Glutamatergic neuron (in vitro differentiated cells): ENCODE results near the gene GRAMD1C. TPM values are rescaled to one million over a fixed set of nuclear protein-coding genes. Genes with fewer than 3 reads are reported as not detected.

Experiments
- DNase-seq: peaks from one replicate; pipeline ENCODE4 v3.0.0; 2022
- H3K27ac Mint-ChIP-seq: one replicate; pipeline ENCODE4 v1.8.0; 2020; ENCODE audit warnings: mild to moderate bottlenecking, mixed read lengths, inconsistent platforms; ENCODE audit not compliant: unreplicated experiment
- H3K27me3 Mint-ChIP-seq: one replicate; pipeline ENCODE4 v1.8.0; 2020; ENCODE audit warnings: mild to moderate bottlenecking, moderate library complexity, mixed read lengths, inconsistent platforms; ENCODE audit not compliant: unreplicated experiment
- H3K36me3 Mint-ChIP-seq: one replicate; pipeline ENCODE4 v1.8.0; 2020; ENCODE audit warnings: mild to moderate bottlenecking, mixed read lengths, inconsistent platforms; ENCODE audit not compliant: unreplicated experiment
- H3K4me1 Mint-ChIP-seq: one replicate; pipeline ENCODE4 v1.8.0; 2020; ENCODE audit warnings: mild to moderate bottlenecking, low read depth, mixed read lengths, inconsistent platforms; ENCODE audit not compliant: unreplicated experiment
- H3K4me3 Mint-ChIP-seq: one replicate; pipeline ENCODE4 v1.8.0; 2020; ENCODE audit warnings: mild to moderate bottlenecking, mixed read lengths, inconsistent platforms; ENCODE audit not compliant: unreplicated experiment
- H3K9me3 Mint-ChIP-seq: one replicate; pipeline ENCODE4 v1.8.0; 2020; ENCODE audit warnings: mild to moderate bottlenecking, moderate library complexity, mixed read lengths, inconsistent platforms; ENCODE audit not compliant: unreplicated experiment
- total RNA-seq: library from RNA; stranded (reverse); fragmentation: NEBNext Ultra II Directional; extraction: Animal tissue kit (Norgen Biotek cat#: 25700); gene quantifications from one replicate; pipeline ENCODE4 v1.2.1, GENCODE V29; 2021; ENCODE audit not compliant: unreplicated experiment
- TF ChIP-seq, protein P1 (sequence below): fragments of 200-600 bp; sonication (generic); IDR thresholded peaks from one replicate; pipeline ENCODE4 v1.5.0; 2021; ENCODE audit not compliant: partially characterized antibody, unreplicated experiment

Gene GRAMD1C
- total RNA-seq, 1 donor from 2014 or later, result 2.1 TPM

DNA sequence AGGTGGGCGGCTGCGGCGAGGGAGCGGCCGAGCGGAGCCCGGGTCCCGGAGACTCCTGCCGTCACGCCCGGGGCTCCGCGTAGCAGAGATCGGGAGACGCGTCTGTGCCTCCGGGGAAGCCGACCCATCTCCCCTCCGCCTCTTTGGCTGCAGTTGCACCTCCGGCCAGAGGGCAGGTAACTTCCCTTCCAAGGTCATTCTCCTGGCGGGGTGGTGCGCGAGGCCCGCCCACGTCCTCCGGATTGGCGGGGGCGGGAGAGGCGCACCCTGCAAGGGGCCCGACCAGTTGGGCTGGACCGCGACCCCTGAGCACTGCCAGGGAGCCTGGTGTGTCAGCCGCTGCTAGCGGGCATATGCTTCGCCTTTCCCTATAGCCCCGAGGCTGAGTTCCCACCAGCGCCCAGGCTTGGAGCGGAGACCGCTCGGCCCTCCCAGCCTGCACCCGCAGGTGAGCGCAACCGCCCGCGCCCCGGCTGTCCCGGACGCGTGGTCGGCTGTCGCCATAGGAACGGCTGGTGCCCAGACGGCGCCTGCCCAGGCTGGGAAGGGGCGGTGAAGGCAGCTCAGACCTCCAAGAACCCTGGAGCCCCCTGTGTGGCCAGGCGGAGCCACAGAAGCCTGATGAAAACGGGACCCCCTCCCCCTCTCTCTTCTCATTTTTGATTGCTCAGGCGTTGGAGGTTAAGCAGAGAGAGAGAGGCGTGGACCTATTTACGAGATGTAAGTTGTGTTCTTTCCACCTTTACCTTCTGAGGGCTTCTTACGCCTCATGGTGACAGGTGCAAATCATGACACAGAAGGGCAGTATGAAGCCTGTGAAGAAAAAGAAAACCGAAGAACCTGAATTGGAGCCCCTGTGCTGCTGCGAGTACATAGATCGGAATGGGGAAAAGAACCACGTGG, 109.7 kb downstream of the GRAMD1C start:
- Mint-ChIP-seq H3K36me3 (no peaks in the 10 kb centered on the region), H3K27me3 (peaks cover 6% of the 10 kb centered on the region), H3K4me3 (peak overlapping the region; percentile 60), H3K27ac (no peak overlapping the region), H3K9me3 (peaks cover 3% of the 10 kb centered on the region), H3K4me1 (peaks cover 2% of the 10 kb centered on the region)
- DNase-seq, result peak; percentile 49
- TF ChIP-seq, protein P1, sequence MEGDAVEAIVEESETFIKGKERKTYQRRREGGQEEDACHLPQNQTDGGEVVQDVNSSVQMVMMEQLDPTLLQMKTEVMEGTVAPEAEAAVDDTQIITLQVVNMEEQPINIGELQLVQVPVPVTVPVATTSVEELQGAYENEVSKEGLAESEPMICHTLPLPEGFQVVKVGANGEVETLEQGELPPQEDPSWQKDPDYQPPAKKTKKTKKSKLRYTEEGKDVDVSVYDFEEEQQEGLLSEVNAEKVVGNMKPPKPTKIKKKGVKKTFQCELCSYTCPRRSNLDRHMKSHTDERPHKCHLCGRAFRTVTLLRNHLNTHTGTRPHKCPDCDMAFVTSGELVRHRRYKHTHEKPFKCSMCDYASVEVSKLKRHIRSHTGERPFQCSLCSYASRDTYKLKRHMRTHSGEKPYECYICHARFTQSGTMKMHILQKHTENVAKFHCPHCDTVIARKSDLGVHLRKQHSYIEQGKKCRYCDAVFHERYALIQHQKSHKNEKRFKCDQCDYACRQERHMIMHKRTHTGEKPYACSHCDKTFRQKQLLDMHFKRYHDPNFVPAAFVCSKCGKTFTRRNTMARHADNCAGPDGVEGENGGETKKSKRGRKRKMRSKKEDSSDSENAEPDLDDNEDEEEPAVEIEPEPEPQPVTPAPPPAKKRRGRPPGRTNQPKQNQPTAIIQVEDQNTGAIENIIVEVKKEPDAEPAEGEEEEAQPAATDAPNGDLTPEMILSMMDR, result no peak

DNA sequence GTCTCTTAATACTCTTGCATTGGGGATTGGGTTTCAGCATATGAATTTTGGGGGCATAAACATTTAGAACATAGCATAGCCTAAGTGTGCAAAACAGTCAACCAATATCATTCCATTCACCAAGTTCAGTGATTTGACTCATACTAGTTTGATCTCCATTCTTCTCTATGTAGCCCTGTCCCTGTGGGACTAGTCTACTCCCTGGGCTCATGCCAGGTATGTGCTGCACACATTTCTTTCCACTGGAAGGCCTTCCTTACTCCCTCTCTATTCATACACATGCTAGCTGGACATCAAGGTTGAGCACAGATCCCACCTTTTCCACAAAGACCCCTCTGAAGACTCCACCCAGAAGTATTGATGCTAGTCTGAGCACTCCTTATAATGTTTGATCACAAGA, 114.3 kb downstream of the GRAMD1C start:
- no peaks in the 10 kb centered on the region for H3K36me3 Mint-ChIP-seq
- no peaks in the 10 kb centered on the region for H3K9me3 Mint-ChIP-seq
- no peak overlapping the region for H3K4me3 Mint-ChIP-seq
- H3K4me1 Mint-ChIP-seq, result peaks cover 2% of the 10 kb centered on the region
- no peak overlapping the region for H3K27ac Mint-ChIP-seq
- H3K27me3 Mint-ChIP-seq, result peaks cover 6% of the 10 kb centered on the region
- DNase-seq, result no peak
- TF ChIP-seq, protein P1, result no peak

DNA sequence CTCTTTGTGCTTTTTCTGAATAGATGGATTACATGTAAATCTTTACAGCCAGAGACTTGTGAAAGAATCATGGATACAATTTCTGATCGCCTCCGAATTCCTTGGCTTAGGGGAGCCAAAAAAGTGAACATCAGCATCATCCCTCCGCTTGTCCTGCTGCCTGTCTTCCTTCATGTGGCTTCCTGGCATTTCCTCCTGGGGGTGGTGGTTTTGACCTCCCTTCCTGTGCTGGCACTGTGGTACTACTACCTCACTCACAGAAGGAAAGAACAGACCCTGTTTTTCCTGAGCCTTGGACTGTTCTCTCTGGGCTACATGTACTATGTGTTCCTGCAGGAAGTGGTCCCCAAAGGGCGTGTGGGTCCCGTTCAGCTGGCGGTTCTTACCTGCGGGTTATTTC, 115.1 kb downstream of the GRAMD1C start:
- peaks cover 2% of the 10 kb centered on the region for H3K4me1 Mint-ChIP-seq

DNA sequence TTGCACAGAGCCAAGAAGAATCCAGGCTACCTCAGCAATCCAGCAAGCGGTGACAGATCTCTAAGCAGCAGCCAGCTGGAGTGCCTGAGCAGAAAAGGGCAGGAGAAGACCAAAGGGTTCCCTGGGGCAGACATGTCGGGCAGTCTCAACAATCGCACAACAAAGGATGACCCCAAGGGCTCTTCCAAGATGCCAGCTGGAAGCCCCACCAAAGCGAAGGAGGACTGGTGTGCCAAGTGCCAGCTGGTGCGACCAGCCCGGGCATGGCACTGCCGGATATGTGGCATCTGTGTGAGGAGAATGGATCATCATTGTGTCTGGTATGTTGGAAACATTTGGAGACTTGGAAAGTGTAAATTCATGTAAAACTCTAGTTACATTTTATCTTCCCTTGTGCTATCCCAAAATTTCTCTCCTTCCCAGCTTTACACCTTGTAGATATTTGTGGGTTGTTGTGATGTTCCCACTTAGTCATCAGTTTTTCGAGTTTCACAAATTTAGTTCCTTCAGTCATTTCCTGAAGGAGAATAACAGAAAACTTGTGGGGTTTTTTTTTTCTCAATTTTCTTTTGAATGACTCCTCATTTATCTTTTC, 115.6 kb downstream of the GRAMD1C start:
- Mint-ChIP-seq H3K27ac (no peak overlapping the region), H3K27me3 (peaks cover 1% of the 10 kb centered on the region), H3K4me1 (peaks cover 2% of the 10 kb centered on the region), H3K36me3 (no peaks in the 10 kb centered on the region), H3K9me3 (no peaks in the 10 kb centered on the region), H3K4me3 (no peak overlapping the region)
- no peak for DNase-seq
- TF ChIP-seq, protein P1, result no peak

More for the DNA sequence above, 115.1 kb downstream of the GRAMD1C start:
- no peak overlapping the region for H3K27ac Mint-ChIP-seq
- H3K36me3 Mint-ChIP-seq, result no peaks in the 10 kb centered on the region
- TF ChIP-seq, protein P1, result no peak
- no peak overlapping the region for H3K4me3 Mint-ChIP-seq
- H3K27me3 Mint-ChIP-seq, result peaks cover 6% of the 10 kb centered on the region
- no peaks in the 10 kb centered on the region for H3K9me3 Mint-ChIP-seq
- DNase-seq, result no peak

DNA sequence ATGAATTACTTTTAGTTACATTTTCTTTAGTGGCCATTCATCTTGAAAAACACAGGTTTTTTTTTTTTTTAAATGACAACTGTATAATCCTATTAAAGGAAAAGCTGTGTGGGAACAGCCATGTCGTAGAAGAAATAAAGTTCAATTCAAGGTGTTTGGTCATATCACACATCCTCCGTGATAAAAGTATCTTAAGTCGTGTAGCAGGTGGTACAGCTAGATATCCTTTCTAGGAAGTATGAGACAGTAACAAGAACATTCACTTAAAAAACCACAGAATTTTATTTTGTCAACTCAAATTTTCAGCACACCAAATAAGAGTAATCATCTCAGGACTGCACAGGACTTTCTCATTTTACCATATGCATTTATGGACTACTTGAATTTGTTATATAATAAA, 125.3 kb downstream of the GRAMD1C start:
- DNase-seq, result no peak
- no peaks in the 10 kb centered on the region for H3K9me3 Mint-ChIP-seq
- H3K27me3 Mint-ChIP-seq, result no peaks in the 10 kb centered on the region
- TF ChIP-seq, protein P1, result no peak
- H3K4me1 Mint-ChIP-seq, result no peaks in the 10 kb centered on the region
- H3K36me3 Mint-ChIP-seq, result no peaks in the 10 kb centered on the region
- no peak overlapping the region for H3K27ac Mint-ChIP-seq
- no peak overlapping the region for H3K4me3 Mint-ChIP-seq
